ENCODE measurements around the gene MYD88.
A peak's percentile ranks its signal among the peaks of the same experiment; 100 is the strongest.

The MYD88 gene

GRCh38 chr3:38138349-38139190, at the start of gene MYD88:
TSS of gene MYD88 (plus strand) at chr3:38138661. CDS start at chr3:38138701, 40 bp downstream.
- peak; percentile 64 for DNase-seq (ENCODE audit: low spot score)

DNA sequence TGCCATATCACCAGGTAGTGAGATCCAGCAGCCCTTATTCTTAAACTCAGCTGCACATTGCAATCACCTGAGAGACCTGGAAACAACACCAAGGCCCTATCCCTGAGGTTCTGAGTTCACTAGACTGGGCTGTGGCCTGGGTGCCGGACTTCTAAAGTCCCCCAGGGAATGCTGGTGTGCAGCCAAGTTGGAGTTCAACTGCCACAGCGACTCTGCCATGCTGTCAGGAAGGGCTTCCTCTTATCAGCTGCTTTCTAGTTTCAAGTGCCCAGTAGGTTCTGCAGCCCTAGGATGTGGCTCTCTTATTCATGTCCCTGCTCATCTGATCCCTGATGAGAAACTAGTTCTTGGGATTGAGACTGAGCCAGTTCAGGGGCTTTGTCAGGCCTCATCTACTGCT, 49.3 kb upstream of the MYD88 start:
- DNase-seq (ENCODE audit: low spot score): no peak

- no peak for DNase-seq (ENCODE audit: low spot score)
These were observed 48.0 kb upstream of the MYD88 start for GRCh38 chr3:38090453-38090852.

- no peak for DNase-seq (ENCODE audit: low spot score)
These were observed 43.5 kb upstream of the MYD88 start for GRCh38 chr3:38094999-38095398.

DNA sequence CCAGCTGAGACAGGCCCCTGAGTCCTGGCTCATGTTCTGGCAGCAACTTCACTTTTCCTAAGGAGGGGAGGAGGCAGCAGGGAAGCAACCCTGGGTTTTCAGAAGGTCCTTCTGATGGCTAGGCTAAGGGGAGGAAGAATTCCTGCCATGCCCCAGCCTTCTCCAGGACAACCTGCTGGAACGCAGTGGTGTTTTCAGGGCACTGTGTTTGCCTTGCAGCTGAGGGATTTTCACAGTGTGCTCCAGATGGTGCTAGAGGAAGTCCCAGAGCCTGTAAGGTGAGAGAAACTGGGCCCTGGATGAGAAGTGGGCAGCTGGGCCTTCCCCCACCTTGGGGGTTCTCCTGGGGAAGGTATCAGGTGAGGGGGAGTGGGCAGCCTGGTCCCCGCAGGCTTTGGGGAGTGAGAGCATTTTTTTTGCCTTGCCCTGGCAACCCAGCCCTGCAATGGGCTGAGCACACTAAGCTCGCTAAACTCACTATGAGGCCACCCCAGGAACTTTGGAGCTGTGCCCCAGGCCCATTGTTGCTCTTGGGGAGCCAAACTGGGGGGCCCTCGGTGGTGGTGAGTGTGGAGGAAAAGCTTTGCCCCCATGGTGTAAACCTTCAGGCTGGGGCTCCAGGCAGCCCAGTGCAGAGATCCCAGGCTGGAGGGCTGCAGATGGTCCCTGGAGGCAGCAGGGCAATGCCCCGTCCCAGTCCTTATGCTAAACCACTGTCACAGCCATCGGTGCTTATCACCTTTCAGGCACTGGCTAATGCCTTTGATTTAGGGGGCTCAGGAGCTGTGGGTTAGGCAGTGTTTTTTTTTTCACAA, 42.6 kb upstream of the MYD88 start:
- no peak for DNase-seq (ENCODE audit: low spot score)

- DNase-seq (ENCODE audit: low spot score): no peak
These were observed 40.8 kb upstream of the MYD88 start for GRCh38 chr3:38097446-38098375.

GRCh38 chr3:38098376-38098723, 40.1 kb upstream of the MYD88 start:
- DNase-seq (ENCODE audit: low spot score): no peak

GRCh38 chr3:38099518-38099917, 38.9 kb upstream of the MYD88 start:
- DNase-seq (ENCODE audit: low spot score): no peak

GRCh38 chr3:38100498-38100897, 38.0 kb upstream of the MYD88 start:
- DNase-seq (ENCODE audit: low spot score): no peak

- DNase-seq (ENCODE audit: low spot score): no peak
These were observed 36.5 kb upstream of the MYD88 start for GRCh38 chr3:38101811-38102443.

- no peak for DNase-seq (ENCODE audit: low spot score)
These were observed 36.0 kb upstream of the MYD88 start for GRCh38 chr3:38102444-38102814.

GRCh38 chr3:38105525-38105924, 32.9 kb upstream of the MYD88 start:
- no peak for DNase-seq (ENCODE audit: low spot score)

DNA sequence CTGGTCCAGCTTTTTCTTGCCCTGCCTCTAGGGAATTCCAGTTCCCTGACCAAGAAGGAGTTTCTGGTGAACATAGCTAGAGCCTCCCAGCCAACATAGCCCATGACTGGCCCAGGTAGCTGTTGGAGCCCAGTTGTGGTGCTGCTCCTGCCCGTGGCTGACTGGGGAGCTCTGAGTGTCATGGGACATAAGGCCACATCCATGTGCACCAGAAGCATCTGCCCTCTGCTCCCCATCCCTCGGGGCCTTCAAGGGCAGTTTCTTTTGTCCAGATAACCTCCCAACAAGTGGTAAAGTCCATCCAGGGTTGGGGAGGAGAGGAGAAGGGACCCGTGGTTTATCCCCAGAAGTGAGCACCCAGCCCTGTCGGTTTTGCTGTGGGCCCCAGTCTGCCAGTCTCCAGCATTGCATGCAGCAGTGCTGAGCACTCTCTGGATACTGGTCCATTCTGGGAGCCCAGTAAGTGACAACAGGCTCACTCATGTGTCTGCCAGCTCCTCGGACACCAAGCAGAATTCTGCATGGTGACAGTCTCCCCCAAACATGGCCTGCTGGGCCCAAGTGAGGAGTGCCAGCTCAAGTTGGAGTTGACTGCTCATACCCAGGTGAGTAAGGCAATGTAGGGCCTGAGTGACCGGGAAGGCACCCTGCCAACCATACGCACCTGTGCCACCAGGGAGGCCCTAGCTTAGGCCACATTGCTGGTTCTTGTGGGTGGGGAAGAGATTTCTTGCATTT, 30.4 kb upstream of the MYD88 start:
- no peak for DNase-seq (ENCODE audit: low spot score)

- DNase-seq (ENCODE audit: low spot score): no peak
These were observed 29.5 kb upstream of the MYD88 start for GRCh38 chr3:38108649-38109579.

GRCh38 chr3:38109580-38110313, 28.7 kb upstream of the MYD88 start:
- no peak for DNase-seq (ENCODE audit: low spot score)

- no peak for DNase-seq (ENCODE audit: low spot score)
These were observed 28.0 kb upstream of the MYD88 start for GRCh38 chr3:38110314-38111050.

GRCh38 chr3:38111201-38111600, 27.3 kb upstream of the MYD88 start:
- no peak for DNase-seq (ENCODE audit: low spot score)

- no peak for DNase-seq (ENCODE audit: low spot score)
These were observed 26.6 kb upstream of the MYD88 start for GRCh38 chr3:38111696-38112377.

All from hepatic stellate cell (primary cell).